CD4-positive, alpha-beta T cell treated with Interleukin-4 for 4 hours (primary cell): ENCODE data around the gene NFKBIA.
"Not testable (repeated sequence)": the region's sequence is repeated elsewhere in the genome, so short reads cannot be mapped to it uniquely, and the experiment has no call there.

Experiments used
- DNase-seq: peaks from one replicate; pipeline ENCODE4 v3.0.0-alpha.2; 2020

NFKBIA gene

DNA sequence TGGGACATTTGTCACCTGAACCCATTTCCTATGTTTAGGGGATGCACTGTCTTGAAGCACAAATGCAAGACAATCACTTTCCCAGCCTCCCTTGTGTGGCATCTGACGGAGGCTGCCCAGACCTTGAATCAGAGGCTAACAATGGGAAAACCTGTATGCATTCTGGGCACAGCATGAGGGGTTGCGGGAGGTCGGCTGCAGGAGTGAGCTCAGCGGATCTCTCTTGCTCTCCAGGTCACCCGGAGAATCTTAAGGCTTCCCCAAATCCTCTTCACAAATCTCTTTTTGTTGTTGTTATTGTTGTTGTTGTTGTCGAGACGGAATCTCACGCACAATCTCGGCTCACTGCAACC is 15.3 kb downstream of the NFKBIA start:
- DNase-seq = no peak

DNA sequence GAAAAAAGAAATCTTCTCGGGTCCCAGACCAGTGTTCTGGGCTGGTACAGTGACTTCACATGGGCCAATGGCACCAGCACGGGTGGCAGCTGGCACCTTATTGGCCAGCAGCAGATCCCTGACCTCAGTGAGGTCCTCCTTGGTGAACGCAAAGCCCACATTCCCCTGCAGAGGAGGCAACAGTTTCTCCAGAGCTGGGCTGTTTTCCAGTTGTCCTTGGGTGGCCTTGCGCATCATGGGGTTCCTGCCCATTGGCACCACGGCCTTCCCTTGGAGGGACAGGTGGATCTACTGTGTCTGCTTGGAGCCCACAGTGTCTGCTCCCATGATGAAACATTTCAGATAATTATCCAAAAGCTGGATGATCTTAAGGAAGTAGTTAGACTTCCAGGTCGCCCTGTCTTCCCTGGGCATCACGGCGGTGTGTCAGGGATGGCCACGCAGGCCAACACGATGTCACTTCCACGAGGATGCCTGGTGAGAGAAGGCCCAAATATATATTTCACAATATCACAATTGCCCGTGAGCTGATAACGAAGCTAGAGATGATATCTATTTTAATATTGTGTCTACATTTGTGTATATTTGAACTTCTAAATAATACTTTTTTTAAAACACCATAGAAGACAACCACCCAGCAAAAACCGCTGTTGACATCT is 15.8 kb downstream of the NFKBIA start:
- no peak for DNase-seq

DNA sequence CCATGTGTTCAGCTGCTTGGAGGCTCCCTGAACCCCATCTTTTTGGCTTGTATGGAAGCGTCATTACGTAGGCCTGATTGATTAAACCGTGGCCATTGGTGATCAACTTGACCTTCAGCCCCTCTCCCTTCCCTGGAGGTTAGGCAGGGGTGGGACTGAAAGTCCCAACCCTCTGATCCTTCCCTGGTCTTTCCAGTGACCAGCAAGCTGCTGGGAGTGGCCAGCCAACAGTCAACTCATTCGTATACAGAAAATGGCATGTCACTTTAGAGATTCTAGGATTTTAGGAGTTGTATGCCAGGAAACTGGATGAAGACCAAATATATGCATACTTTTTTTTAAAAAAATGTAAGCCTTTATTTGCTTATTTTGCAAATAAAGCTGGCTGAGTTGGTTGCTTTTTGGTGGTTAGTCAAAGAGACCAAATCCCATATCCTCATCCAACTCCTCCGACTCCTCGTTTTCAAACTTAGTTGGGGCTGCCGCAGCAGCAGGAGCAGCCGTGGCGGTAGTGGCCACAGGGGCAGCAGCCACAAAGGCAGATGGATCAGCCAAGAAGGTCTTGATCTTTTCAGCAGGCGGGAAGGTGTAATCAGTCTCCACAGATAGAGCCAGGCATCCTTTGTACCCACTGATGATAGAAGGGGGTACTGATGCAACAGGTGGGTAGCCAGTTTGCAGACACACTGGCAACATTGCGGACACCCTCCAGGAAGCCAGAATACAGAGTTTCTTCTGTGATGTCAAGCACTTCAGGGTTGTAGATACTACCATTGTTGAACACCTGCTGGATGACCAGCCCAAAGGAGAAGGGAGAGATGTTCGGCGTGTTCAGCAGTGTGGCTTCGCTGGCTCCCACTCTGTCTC is 16.6 kb downstream of the NFKBIA start:
- no peak for DNase-seq

DNA sequence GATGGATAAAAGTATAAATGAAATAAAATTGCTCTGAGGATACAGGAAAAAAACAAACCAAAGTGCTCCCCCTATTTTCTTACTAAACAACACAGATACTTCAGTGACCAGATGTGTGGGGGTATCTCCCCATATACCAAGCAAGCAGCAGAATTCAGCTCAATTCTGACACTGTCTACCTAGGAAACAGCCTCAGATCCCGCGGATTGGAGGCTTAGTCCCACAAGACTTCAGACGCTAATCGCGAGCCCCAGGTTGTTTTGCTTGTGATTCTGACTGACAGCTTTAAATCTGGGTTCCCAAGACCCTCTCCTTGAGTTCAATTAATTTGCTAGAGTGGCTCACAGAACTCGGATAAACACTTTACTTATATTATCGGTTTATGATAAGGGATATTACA is 17.3 kb downstream of the NFKBIA start:
- DNase-seq = no peak

DNA sequence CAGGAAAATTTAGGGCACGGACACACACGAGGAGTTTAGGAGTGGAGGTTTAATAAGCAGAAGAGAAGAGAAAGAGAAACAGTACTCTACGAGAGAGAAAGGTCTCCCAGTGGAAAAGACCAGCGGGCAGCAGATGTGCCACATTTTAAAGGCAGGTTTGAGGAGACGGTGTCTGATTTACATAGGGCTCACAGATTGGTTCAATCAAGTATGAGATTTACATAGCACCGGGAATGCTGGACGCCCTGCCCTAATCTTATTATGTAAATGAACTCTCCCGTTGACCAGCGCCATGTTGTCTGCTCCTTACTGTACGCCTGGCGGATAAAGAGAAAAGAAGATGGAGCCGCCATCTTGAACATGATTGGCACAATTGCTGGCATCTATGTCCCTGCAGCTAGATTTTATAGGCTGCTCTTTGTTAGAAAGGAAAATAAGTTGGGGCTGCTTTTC is 17.9 kb downstream of the NFKBIA start:
- DNase-seq = no peak

DNA sequence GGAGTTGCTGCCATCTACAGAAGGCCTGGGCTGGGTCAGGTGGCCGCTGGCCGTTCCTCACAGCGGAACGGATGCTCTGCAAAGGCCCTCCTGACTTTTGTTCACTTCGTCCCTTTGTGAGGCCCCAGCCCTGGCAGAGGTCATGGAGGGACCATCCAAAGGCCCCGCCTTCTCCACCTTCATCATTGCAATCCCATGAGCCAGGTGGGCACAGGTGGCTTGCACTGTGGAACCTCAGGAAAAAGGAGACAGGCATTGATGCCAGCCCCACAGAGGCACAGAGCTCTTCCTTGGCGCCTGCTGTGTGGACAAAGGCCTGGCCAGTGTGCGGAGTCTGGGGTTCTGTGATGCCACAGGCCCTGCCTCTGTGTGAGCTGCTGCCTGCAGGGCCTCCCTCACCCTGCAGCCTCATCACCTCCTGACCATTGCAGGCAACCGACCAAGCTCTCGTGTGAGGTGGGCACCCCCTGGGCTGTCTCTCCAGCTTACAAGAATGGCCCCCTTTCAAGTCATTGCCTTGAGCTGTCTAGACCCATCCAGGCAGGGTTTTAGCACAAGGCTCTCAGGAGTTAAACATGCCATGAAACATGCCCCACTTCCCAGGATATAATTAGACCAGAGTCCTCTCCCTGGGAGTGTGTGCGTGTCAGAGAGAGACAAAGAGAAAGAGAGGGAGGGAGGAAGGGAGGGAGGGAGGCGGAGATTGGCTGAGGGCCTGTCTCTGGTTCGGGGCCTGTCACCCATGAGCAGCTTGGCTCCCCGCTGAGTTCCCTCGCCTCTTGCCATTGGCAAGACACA is 19.3 kb downstream of the NFKBIA start:
- DNase-seq = no peak

DNA sequence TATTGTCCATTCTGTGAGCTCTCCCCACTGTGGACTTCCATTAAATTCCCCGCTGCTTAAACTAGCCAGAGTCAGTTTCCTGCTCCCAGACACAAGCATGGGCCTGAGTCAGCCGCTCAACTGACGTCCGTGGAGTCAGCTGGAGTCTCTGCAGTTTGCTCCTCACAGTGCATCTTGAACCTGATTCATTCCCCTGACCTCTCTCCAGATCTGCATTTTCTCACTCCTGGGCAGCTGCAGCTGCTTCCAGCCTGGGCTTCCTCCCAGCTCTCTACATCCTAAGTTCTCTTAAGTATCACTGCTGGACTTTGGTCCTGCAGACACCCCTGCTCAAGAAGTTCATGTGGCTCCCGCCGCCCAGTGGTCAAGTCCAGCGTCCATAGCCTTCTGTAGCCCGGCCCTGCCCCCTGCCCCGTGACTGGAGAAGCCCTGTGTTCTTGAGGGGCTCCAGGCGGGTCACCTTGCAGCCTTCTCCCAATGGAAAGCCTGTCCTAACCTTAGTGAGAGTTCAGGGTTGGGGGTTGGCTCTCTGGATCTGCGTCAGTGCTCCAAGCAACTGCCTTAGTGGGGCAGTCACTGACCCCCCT is 20.0 kb downstream of the NFKBIA start:
- DNase-seq = no peak

DNA sequence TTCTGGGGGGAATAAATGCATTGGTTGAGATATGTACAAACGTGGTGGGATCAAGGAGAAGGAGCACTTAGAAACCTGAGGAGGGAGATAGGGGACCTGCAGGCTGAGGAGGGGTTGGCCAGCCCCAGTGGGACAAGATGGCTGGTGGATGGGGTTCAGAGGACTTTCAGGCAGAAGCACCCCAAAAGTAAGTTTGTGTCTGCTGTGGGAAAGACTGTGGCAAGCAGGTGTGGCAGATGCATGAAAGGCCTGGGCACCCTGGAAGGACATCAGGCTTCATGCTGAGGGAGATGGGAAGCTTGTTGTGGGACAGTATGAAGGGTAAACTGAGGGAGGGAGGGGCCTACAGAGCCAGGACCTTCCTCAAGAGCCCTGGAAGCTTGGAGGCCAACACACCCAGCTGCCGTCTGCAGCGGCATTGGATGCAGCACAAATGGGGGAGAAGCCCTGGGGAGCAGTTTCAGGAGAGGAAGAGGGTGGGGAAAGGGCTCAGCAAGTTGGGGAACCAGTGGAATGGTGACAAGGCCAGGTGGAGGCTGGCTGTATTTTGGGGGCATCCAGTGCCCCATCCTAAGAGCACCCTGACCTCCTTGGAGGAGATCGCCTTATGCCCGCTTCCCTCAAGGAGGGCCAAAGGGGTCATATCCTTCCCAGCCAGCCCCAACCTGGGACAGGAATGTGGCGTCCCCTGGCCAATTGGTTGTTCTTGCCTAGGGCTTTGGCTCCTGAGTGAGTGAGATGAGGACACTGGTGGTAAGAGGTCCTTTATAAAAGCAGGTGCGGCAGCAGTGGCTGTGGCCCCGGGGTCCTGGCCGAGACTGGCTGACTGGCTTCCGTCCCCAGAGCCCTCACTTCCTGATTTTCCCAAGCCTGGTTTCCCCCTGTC is 20.7 kb downstream of the NFKBIA start:
- DNase-seq = no peak

DNA sequence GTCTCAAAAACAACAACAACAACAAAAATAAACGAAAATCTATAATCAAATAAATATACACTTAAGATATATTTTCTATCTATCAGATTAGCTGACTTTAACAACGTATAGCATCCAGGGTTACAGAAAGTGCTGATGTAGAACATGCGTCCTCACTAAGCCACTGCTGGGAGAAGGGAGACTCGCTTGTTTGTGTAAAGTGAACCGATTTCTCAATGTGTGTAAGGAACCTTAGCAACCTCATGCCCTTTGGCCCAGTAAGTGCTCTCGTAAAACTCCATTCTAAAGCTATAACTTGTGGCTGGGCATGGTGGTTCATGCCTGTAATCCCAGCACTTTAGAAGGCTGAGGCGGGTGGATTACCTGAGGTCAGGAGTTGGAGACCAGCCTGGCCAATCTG is 23.8 kb downstream of the NFKBIA start:
- no peak for DNase-seq

DNA sequence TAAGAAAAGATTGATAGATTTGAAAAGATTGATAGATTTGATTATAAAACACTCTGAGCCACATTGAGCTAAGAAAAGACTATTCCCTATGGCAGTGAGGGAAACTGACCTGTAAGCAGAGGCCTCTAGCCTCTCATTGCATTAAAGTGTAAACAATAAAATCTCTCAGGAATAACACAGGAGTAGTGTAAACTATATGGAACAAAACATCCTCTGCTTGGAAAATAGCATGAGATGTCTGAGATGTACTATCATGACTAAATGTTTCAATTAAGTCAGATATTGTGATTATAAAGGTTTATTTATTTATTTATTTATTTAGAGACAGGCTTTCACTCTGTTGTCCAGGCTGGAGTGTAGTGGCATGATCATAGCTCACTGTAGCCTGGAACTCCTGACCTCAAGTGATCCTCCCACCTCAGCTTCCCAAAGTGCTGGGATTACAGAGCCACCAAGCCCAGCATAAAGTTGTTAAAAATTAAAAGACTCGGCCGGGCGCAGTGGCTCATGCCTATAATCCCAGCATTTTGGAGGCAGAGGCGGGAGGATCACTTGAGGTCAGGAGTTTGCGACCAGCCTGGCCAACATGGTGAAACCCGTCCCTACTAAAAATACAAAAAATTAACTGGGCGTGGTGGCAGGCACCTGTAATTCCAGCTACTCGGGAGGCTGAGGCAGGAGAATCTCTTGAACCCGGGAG is 25.2 kb downstream of the NFKBIA start:
- DNase-seq = not testable (repeated sequence)

DNA sequence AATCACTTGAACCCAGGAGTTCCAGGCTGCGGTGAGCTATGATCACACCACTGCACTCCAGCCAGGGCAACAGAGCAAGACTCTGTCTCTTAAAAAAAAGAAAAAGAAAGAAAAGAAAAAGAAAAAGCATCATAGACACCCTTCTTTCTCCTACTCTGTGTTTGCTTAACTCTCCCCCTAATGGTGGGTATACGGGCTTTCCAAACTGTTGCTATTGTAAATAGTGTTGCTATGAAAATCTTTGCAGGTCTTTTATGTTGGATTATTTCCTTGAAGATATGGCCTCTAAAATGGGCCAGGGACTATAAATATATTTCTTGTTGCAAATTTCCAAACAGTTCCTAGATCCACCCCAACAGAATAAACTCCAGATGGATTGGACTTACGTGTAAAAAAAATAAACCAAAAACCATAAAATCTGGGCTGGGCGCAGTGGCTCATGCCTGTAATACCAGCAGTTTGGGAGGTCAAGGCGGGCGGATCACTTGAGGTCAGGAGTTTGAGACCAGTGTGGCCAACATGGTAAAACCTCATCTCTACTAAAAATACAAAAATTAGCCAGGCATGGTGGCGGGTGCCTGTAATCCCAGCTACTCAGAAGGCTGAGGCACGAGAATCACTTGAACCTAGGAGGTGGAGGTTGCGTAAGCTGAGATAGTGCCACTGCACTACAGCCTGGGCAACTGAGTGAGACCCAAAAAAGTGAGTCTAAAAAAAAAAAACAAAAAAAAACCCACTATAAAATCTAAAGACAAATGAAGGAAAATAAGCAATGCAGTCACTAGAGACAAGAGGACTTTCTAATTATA is 25.9 kb downstream of the NFKBIA start:
- no peak for DNase-seq

DNA sequence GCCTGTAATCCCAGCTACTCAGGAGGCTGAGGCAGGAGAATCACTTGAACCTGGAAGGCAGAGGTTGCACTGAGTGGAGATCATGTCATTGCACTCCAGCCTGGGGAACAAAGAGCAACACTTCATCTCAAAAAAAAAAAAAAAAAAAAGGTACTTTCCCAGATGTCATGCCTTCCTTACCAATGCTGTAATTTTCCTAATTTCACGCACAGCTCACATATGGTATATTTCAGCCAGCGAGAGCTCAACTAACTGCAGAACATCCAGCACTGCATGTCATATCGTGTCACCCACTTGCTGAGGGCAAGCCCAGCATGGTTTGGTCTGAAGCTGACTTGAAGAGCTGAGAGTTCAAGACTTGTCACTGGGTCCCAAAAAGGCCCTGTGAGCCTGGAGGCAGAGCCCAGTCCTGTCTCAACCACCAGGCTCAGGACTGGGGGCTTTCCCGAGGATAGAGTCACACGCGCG is 29.0 kb downstream of the NFKBIA start:
- DNase-seq = no peak

DNA sequence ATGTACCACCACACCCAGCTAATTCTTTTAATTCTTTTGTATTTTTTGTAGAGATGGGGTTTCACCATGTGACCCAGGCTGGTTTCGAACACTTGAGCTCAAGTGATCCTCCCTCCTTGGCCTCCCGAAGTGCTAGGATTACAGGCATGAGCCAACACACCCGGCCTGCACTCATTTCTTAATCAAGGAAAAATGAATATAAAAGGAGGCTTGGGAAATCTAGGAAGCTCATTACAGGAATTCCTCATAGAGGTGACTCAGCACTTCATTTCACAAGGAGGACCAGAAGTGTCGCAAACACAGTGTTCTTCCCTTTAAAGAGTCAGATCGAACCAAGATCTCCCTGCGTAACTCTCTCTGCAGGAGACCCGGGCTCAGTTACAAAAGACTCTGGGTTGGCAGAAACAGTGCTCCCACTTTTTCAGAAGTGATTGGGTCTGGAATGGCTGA is 30.3 kb downstream of the NFKBIA start:
- no peak for DNase-seq

DNA sequence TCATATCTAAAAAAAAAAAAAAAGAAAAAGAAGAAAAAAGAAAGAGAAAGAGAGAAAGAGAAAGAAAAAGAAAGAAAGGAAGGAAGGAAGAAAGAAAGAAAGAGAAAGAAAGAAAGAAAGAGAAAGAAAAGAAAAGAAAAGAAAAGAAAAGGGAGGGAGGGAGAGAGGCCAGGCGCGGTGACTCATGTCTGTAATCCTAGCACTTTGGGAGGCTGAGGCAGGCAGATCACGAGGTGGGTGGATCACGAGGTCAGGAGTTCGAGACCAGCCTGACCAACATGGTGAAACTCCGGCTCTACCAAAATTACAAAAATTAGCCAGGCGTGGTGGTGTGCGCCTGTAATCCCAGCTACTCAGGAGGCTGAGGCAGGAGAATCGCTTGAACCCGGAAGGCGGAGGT is 31.3 kb downstream of the NFKBIA start:
- DNase-seq = not testable (repeated sequence)

DNA sequence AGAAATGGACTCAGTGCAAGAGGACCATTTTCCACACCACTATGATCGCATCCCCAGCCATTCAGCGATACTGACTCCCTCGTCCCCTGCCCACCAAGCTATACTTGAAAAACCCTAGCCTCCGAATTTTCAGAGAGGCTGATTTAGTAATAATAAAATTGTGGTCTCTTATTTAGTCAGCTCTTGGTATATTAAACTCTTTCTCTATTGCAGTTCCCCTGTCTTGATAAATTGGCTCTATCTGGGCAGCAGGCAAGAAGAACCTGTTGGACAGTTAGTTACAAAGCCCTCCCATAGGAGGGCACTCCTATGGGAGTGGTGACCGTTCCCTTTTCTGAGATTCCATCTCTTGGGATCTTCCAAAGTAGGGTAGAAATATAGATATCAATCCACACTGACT is 33.6 kb downstream of the NFKBIA start:
- DNase-seq = no peak

DNA sequence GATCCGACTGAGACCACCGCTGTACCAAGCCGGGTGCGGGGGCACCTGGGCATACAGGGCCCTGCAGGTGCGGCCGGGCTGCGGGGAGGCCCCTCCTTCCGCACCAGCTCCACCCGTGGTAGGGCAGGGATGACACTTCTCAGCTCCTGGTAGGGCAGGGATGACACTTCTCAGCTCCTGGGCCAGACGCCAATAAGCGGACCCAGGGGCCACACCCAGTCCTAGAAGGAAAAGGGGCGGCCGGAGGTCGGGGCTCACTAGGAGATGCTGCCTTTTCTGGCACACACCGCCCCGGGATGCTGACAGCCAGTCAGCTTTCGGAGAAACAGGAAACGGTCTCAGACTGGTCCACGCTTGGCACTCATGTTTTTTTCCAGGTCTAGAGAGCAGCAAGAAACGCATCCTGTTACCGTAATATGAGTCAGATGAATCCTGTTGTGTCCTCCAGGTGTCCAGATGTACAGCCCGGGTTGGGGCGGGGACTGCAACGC is 34.8 kb downstream of the NFKBIA start:
- DNase-seq = no peak

DNA sequence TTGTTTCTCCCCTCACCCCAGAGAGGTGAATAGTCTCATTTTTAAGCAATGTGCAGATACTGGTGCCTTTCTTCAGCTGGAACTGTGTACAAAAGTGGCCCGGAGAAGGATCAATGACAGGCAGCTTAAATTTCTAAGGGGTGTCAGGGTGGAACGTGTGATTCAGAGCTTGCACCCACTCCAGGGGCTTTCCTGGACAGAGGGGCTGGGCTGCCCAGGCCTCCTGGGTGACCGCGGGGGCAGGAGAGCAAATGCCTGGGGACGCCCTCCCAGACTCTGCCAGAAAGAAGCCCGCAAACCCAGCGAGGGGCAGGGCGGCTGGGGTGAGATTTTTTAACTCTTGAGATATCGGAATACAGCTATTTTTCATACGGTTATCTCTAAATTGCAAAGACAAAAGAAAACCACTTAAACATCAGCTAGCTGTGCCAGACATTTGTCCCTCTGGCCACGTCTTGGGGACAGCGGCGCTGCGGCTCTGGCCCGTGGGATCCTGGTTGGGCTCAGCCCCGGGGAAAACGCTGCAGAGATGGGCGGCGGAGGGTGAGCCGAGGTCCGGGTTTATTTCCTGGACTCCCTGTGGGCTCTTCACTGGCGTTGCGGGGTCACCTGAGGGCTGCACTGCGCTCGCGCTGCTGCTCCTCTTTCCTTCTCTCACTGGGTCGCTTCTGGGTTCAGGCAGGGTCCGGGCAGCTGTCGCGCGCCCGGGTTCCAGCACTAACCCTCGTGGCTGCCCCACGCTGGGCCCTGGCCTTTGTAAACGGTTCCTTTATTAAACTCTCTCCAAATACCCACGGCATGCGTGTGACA is 35.8 kb downstream of the NFKBIA start:
- DNase-seq = no peak

DNA sequence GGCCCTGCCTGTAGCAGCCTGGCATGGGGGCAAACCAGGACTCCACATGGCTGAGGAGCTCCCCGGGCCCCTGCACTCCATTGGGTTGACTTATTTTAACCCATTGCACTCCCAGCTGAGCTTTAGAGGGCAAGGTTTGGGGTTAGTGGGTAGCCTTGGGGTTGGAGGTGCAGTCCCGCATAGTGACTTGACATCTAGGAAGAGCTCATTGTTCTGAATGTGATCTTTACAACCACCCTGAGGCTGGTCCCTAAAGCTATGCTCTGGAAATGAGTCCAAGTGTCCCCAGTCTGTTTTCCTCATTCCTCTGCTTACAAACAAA is 36.4 kb downstream of the NFKBIA start:
- DNase-seq = no peak

DNA sequence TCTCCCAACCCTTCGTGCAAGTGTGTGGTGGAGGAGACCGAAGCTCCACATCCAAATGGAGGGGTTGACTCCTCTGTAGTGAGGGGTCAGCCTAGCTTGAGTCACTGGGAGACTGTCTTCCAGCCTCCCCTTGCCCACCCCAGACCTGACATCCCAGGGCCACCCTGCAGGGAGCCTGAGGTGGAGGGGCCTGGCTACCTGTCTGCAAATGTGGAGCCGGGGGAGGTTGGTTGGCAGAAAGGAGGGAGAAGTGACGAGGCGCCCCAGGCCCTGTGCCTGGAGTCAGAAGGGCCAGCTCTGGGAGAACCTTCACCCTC is 37.5 kb downstream of the NFKBIA start:
- DNase-seq = no peak

DNA sequence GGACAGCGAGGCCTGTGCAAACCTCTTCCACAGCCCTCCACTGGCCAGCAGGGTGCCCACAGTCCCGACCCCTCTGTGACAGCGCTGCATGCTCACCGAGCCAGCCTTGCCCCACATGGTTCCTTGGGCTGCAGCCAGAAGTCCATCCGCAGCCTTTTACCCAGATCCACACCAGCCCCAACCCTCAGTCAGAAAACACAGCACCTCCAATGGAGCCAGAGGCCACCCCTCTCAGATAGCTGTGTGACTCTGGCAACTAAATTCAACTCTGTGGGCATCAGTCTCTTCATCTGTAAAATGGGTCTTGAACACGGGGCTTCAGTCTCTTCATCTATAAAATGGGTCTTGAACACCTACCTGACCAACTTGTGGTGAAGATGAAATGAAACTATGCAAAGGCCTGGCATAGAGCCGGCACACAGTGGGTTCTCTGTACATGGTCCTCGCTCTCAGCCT is 38.0 kb downstream of the NFKBIA start:
- DNase-seq = no peak
